ENCODE measurements around the gene VIPR2.

VIPR2 gene, protein sequence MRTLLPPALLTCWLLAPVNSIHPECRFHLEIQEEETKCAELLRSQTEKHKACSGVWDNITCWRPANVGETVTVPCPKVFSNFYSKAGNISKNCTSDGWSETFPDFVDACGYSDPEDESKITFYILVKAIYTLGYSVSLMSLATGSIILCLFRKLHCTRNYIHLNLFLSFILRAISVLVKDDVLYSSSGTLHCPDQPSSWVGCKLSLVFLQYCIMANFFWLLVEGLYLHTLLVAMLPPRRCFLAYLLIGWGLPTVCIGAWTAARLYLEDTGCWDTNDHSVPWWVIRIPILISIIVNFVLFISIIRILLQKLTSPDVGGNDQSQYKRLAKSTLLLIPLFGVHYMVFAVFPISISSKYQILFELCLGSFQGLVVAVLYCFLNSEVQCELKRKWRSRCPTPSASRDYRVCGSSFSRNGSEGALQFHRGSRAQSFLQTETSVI

DNA sequence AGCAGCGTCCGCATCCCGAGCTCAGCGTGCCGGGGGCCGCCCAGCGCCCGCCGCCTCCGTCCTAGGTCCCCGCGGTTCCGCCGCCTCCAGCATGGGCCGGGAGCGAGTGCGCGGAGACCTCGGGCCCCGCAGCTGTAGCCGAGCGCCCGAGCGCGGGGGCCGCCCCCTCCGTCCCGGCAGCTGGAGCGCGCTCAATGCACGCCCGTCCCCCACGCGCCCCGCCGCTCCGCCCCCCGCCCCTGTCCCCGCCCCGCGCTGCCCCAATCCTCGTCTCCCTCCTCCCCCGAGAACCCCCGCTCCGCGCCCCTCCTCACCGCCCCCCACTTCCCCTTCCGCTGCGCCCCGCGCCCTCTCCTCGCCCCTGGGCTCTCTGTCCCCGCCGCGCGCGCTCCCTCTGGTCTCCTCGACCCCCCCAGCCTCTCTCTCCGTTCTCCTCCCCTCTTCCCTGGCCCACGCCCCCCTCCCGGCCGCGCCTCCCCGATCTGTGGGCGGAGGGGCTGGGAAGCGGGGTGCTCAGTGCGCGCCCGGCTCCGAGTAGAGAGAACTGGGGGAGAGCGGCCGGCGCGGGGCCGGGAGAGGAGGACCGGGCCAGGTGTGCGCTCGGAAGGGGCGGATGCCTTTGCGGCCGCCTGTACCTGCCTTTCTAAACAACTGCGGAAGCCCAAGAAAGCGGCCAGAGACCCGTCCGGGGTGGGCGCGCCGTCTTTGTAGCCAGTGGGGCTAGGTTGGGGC lies at the start of gene VIPR2:
VIPR2 (minus strand) TSS at position 110 of the 732 bp plus-strand sequence; CDS start at position 14, 96 bp downstream.
- TF ChIP-seq, protein P1, sequence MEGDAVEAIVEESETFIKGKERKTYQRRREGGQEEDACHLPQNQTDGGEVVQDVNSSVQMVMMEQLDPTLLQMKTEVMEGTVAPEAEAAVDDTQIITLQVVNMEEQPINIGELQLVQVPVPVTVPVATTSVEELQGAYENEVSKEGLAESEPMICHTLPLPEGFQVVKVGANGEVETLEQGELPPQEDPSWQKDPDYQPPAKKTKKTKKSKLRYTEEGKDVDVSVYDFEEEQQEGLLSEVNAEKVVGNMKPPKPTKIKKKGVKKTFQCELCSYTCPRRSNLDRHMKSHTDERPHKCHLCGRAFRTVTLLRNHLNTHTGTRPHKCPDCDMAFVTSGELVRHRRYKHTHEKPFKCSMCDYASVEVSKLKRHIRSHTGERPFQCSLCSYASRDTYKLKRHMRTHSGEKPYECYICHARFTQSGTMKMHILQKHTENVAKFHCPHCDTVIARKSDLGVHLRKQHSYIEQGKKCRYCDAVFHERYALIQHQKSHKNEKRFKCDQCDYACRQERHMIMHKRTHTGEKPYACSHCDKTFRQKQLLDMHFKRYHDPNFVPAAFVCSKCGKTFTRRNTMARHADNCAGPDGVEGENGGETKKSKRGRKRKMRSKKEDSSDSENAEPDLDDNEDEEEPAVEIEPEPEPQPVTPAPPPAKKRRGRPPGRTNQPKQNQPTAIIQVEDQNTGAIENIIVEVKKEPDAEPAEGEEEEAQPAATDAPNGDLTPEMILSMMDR (IDR thresholded peaks at IDR 0.05; ENCODE audit: low read depth, low read length), result no peak
- no peak for DNase-seq (ENCODE audit: extremely low read depth, low read depth)

DNA sequence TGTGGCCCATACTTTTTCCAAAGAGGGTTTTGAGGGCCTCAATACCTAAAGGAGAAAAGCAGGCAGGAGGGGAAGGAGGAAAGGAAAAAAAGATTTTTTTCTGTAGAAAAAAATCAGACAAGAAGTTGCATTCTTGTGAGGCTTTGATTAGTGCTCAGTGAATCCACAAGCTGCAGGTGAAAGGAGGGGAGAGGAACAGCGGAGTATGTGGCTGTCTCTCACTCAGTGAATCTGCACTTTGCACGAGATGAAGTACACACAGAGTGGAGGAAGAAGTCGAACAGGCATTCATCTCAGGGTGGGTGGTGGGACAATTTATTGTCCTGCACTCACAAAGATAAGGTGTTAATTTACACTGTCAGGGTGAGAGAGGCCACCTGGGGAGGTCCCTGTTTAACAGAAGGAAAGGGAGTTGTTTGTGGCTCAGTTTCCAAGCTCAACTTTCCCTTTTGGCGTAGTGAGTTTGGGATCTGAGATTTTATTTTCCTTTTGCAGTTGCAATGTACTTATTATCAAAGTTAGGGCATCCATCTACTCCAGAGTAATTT lies 49.0 kb upstream of the VIPR2 start:
- DNase-seq (ENCODE audit: extremely low read depth, low read depth), result no peak
- TF ChIP-seq, protein P1 (IDR thresholded peaks at IDR 0.05; ENCODE audit: low read depth, low read length), result no peak

DNA sequence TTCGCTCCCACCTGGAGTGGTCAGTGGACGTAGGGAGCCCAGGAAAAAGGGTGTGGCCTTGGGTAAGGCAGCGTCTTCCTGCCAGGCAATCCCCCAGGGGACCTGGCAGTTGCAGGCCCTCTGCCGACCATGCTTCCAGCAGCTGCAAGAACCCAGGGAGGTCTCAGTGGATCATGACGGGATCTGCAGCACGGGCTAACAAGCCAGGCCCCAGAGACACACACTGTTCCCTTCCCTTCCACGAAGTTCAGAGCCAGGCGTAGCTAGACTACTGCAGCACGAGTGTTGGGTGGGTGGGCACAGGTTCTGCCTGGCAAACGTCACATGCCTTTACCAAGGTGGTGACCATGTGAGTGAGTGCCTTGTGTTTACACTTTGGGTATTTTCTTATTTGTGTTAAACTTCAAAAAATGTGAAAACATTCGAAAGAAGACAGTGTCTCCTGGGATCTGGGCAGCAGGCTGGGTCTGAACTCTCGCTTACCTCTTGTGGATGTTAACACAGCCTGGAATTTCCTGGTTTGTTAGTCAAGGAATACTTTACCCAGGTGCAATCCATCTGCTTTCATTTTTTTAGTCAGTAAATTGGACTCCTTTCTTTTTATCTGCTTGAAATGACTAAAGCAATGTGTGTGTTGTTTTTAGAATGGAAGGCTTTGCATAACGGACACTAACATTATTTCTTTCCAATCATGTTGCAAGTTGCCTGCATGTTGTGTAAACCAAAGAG lies 48.2 kb upstream of the VIPR2 start:
- DNase-seq (ENCODE audit: extremely low read depth, low read depth), result no peak
- TF ChIP-seq, protein P1 (IDR thresholded peaks at IDR 0.05; ENCODE audit: low read depth, low read length), result no peak

DNA sequence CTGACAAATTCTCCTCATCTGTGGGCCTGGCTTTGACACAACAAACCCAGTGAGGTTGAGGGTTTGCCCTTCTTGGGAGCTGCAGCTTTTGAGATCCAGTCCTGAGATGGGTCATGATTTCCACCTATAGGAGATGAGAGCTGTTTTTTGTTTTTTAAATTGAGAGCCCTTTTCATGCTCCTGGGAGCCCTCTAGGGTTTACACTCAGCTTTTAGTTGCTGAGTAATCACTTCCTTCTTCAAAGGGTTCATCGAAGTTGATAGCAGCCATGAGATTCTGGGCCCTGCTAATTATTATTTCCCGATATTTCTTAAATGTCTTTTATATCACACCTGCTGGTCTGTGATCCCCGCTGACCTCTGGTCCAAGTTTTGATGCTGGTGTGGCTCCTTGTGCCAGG lies 47.3 kb upstream of the VIPR2 start:
- no peak for DNase-seq (ENCODE audit: extremely low read depth, low read depth)

DNA sequence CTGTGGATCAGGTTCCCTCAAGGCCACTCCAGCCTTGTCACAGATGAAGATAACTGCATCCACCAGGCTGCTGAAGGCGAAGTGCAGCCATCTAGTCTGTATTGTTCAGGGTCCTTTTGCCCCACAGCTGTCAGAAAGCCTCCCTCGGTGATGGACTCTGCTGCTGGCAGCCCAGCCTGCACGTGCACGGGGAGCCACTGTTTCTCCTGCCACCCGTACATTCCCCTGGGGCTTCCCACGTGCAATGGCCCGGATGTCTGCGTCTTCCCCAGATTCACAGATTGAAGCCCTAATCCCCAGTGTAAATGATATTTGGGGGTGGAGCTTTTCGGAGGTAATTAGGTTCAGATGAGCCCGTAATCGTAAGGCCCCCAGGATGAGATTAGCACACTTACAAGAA lies 46.6 kb upstream of the VIPR2 start:
- no peak for DNase-seq (ENCODE audit: extremely low read depth, low read depth)
- TF ChIP-seq, protein P1 (IDR thresholded peaks at IDR 0.05; ENCODE audit: low read depth, low read length), result no peak

More for the DNA sequence above, 47.3 kb upstream of the VIPR2 start:
- TF ChIP-seq, protein P1 (IDR thresholded peaks at IDR 0.05; ENCODE audit: low read depth, low read length), result no peak

DNA sequence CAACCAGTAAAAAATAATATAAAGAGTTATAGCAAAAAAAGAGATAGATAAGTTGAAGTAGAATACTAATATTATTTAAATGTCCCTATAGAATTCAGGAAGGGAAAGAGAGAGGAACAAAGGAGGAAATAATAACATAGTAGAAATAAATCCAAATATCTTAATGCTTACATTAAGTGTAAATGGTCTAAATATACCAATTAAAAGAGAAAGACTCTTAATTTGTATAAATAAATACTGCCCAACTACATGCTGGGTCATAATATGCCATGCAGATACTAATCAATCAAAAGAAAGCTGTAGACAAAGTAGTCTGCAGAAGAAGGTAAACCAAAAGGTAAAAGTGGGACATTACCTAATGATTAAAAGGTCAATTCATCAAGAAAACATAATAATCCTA lies 43.3 kb upstream of the VIPR2 start:
- TF ChIP-seq, protein P1 (IDR thresholded peaks at IDR 0.05; ENCODE audit: low read depth, low read length), result no peak

More for the DNA sequence above, 43.3 kb upstream of the VIPR2 start:
- DNase-seq (ENCODE audit: extremely low read depth, low read depth), result no peak

Data from AG09319 (cell line).